Measurements from ENCODE around the gene C4orf51.
"Not testable (repeated sequence)": the region's sequence is repeated elsewhere in the genome, so short reads cannot be mapped to it uniquely, and the experiment has no call there.

The C4orf51 gene

DNA sequence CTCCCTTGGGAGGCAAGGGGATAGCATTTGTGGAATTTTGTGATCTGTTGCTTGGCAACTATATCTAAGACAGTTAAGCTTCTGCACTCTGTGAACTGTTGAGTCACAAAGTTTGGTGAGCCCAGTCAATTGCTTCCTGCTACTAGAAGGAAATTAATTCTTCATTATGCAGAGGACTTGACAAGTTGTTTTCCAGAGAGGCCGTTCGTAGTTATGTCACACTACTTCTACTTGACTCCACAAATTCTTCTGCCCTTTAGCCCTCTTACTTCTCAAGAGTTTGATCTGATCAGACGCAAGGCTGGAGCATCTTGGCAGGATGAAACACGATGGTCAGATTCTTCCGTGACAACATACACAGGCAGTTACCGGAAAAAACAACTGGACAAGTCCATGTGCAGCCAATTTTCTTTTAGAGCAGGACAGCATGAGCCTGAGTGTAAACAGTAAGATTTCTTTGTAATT lies at the start of gene C4orf51:
Gene C4orf51, plus strand, starts transcription at position 156 of the 465 bp plus-strand sequence. Its CDS starts 58 bp downstream, at position 214.
- Histone ChIP-seq H3K27me3 (ENCODE audit: control insufficient read depth, insufficient read depth, low read length) (no peaks in the 10 kb centered on the region), H3K4me2 (ENCODE audit: low read length) (peak within 1 kb of the TSS; percentile 33), H3K27ac (peak within 1 kb of the TSS; percentile 32), H3K79me2 (no peaks in the 10 kb centered on the region), H3K9me3 (ENCODE audit: control insufficient read depth, low read length) (no peaks in the 10 kb centered on the region), H3K36me3 (ENCODE audit: control insufficient read depth, insufficient read depth, low read length) (no peaks in the 10 kb centered on the region), H2AFZ (peak within 1 kb of the TSS; percentile 62), H3K4me3 (ENCODE audit: low read depth, low read length) (peak within 1 kb of the TSS; percentile 11), H3K9ac (no peak within 1 kb of the TSS), H3K4me1 (peaks cover 3% of the 10 kb centered on the region)
- TF ChIP-seq CTCF (IDR thresholded peaks at IDR 0.05): no peak

- no peak overlapping the region for H2AFZ ChIP-seq
- H3K4me1 ChIP-seq: no peaks in the 10 kb centered on the region
- no peaks in the 10 kb centered on the region for H3K36me3 ChIP-seq (ENCODE audit: control insufficient read depth, insufficient read depth, low read length)
- no peak overlapping the region for H3K9ac ChIP-seq
- H3K4me3 ChIP-seq (ENCODE audit: low read depth, low read length): no peak overlapping the region
- H3K4me2 ChIP-seq (ENCODE audit: low read length): no peak overlapping the region
- no peaks in the 10 kb centered on the region for H3K9me3 ChIP-seq (ENCODE audit: control insufficient read depth, low read length)
- no peaks in the 10 kb centered on the region for H3K27me3 ChIP-seq (ENCODE audit: control insufficient read depth, insufficient read depth, low read length)
- H3K27ac ChIP-seq: no peak overlapping the region
- TF ChIP-seq CTCF (IDR thresholded peaks at IDR 0.05): no peak
- peaks cover 3% of the 10 kb centered on the region for H3K79me2 ChIP-seq
These were observed 44.8 kb upstream of the C4orf51 start for GRCh38 chr4:145635117-145635516.

- Histone ChIP-seq H2AFZ (no peak overlapping the region), H3K4me1 (no peaks in the 10 kb centered on the region), H3K27ac (no peak overlapping the region), H3K9ac (no peak overlapping the region), H3K36me3 (ENCODE audit: control insufficient read depth, insufficient read depth, low read length) (no peaks in the 10 kb centered on the region), H3K79me2 (peaks cover 3% of the 10 kb centered on the region), H3K4me2 (ENCODE audit: low read length) (no peak overlapping the region), H3K27me3 (ENCODE audit: control insufficient read depth, insufficient read depth, low read length) (no peaks in the 10 kb centered on the region), H3K4me3 (ENCODE audit: low read depth, low read length) (no peak overlapping the region), H3K9me3 (ENCODE audit: control insufficient read depth, low read length) (no peaks in the 10 kb centered on the region)
- no peak for TF ChIP-seq CTCF (IDR thresholded peaks at IDR 0.05)
These were observed 44.3 kb upstream of the C4orf51 start for GRCh38 chr4:145635630-145636029.

DNA sequence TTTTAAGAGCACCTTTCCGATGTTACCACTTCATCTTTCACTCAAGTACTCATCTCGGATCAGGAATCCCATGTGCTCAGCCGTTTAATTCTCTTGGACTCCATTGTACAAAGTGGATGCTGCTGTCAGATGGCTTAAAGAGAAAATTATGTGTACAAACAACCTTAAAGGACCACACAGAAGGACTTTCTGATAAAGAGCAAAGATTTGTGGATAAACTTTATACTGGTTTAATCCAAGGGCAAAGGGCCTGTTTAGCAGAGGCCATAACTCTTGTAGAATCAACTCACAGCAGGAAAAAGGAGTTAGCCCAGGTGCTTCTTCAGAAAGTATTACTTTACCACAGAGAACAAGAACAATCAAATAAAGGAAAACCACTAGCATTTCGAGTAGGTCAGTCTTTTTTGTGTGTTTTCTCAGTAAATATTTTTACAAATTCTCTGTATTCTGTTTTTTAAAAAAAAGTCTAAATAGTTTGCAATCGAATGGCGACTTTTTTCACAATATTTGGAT lies 40.7 kb upstream of the C4orf51 start:
- Histone ChIP-seq H3K9me3 (ENCODE audit: control insufficient read depth, low read length) (no peaks in the 10 kb centered on the region), H3K27ac (no peak overlapping the region), H3K4me1 (no peaks in the 10 kb centered on the region), H3K27me3 (ENCODE audit: control insufficient read depth, insufficient read depth, low read length) (no peaks in the 10 kb centered on the region), H3K79me2 (no peaks in the 10 kb centered on the region), H3K36me3 (ENCODE audit: control insufficient read depth, insufficient read depth, low read length) (no peaks in the 10 kb centered on the region), H2AFZ (no peak overlapping the region), H3K4me2 (ENCODE audit: low read length) (no peak overlapping the region), H3K9ac (no peak overlapping the region), H3K4me3 (ENCODE audit: low read depth, low read length) (no peak overlapping the region)
- no peak for TF ChIP-seq CTCF (IDR thresholded peaks at IDR 0.05)

- not testable (repeated sequence) for H2AFZ ChIP-seq; H3K4me2 ChIP-seq (ENCODE audit: low read length); H3K27me3 ChIP-seq (ENCODE audit: control insufficient read depth, insufficient read depth, low read length); H3K4me1 ChIP-seq; H3K79me2 ChIP-seq; H3K9me3 ChIP-seq (ENCODE audit: control insufficient read depth, low read length); H3K27ac ChIP-seq; H3K36me3 ChIP-seq (ENCODE audit: control insufficient read depth, insufficient read depth, low read length); H3K9ac ChIP-seq; H3K4me3 ChIP-seq (ENCODE audit: low read depth, low read length)
These were observed 39.7 kb upstream of the C4orf51 start for GRCh38 chr4:145640236-145640635.
